ENCODE results near the gene PIGQ. TPM values are rescaled to one million over a fixed set of nuclear protein-coding genes. Genes with fewer than 3 reads are reported as not detected.

The PIGQ gene
- total and polyA plus RNA-seq, 2 experiments from 2014 or later = 30.2 to 62.3 TPM

DNA sequence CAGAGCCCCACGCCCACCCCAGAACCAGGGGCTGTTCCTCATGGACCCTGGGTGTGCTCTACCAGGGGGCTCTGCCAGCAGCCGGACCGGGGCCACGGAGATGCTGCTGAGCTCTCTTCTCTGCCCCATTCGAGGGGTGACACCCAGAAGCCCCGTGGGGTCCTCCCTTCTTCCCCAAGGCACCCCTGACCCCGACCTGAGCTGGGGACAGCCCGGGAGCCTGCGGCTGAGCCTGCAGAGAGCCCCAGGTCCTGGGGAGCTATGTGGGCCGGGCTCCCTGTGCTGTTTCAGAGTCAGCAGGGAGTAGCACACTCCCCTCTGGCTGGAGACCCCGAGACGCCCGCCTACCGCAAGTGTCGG is 10.8 kb upstream of the PIGQ start:
- no peak for DNase-seq (ENCODE audit: low spot score)
- H3K4me3 Mint-ChIP-seq = 0 out of 3 replicates have a peak overlapping the region, but pooled peaks have one; percentile 42
- H3K27ac ChIP-seq (ENCODE audit: low read depth) = no peak overlapping the region
- H3K27me3 ChIP-seq (ENCODE audit: insufficient read depth) = peaks cover 34% of the 10 kb centered on the region
- H3K9me3 Mint-ChIP-seq = no peaks in the 10 kb centered on the region
- no peak overlapping the region for H2AFZ ChIP-seq
- peak overlapping the region; percentile 80 for H3K4me2 ChIP-seq
- H3K36me3 ChIP-seq (ENCODE audit: insufficient read depth) = no peaks in the 10 kb centered on the region
- TF ChIP-seq STAT1 (IDR thresholded peaks at IDR 0.05; ENCODE audit: unreplicated experiment) (no peak), EZH2phosphoT487 (IDR thresholded peaks at IDR 0.05; ENCODE audit: unreplicated experiment) (no peak), REST (IDR thresholded peaks at IDR 0.05; ENCODE audit: unreplicated experiment) (no peak), EZH2 (IDR thresholded peaks at IDR 0.05; ENCODE audit: low read depth, unreplicated experiment) (no peak), ZNF462 (CRISPR knock-in tag; IDR thresholded peaks at IDR 0.05) (no peak), ETS1 (IDR thresholded peaks at IDR 0.05) (no peak), CREB1 (CRISPR knock-in tag; IDR thresholded peaks at IDR 0.05; ENCODE audit: low read depth) (no peak)
- H3K4me1 ChIP-seq (ENCODE audit: insufficient read depth) = no peaks in the 10 kb centered on the region; the same call in 1 of the 2 replicates
- no peak for ATAC-seq
- H3K79me2 ChIP-seq (replicated peaks; ENCODE audit: insufficient read depth) = no peaks in the 10 kb centered on the region
- H3K27ac Mint-ChIP-seq = no peak overlapping the region
- H3K4me1 Mint-ChIP-seq = no peaks in the 10 kb centered on the region
- peak overlapping the region; percentile 55; the same call in 1 of the 2 replicates for H3K4me3 ChIP-seq
- H3K36me3 Mint-ChIP-seq (ENCODE audit: low read depth) = peaks cover 3% of the 10 kb centered on the region; the same call in 1 of the 3 replicates
- no peaks in the 10 kb centered on the region; the same call in 1 of the 2 replicates for H4K20me1 ChIP-seq (replicated peaks; ENCODE audit: insufficient read depth)
- H3F3A ChIP-seq (replicated peaks; ENCODE audit: low read depth) = 0 out of 2 replicates have a peak, but pooled peaks cover 3% of the 10 kb centered on the region
- no peaks in the 10 kb centered on the region for H3K9me2 ChIP-seq (ENCODE audit: insufficient read depth)
- peaks cover 16% of the 10 kb centered on the region for H3K27me3 Mint-ChIP-seq (ENCODE audit: insufficient read depth, low read depth, poor library complexity)

All from GM23338 (cell line).